ENCODE measurements around the gene PSENEN.

PSENEN gene

GRCh38 chr19:35745328-35746086 lies at the start of gene PSENEN, which contains the start of gene U2AF1L4:
TSS of gene PSENEN (plus strand) at chr19:35745651. CDS start at chr19:35745931, 280 bp downstream.
TSS of gene U2AF1L4 (minus strand) at chr19:35745418. CDS start at chr19:35745391, 27 bp downstream.
- peaks cover 27 to 30% of the 10 kb centered on the region in 2 donors for H3K4me1 ChIP-seq (ENCODE audit: control insufficient read depth in 2 of 2, insufficient read depth in 2 of 2, low read length in 2 of 2)

DNA sequence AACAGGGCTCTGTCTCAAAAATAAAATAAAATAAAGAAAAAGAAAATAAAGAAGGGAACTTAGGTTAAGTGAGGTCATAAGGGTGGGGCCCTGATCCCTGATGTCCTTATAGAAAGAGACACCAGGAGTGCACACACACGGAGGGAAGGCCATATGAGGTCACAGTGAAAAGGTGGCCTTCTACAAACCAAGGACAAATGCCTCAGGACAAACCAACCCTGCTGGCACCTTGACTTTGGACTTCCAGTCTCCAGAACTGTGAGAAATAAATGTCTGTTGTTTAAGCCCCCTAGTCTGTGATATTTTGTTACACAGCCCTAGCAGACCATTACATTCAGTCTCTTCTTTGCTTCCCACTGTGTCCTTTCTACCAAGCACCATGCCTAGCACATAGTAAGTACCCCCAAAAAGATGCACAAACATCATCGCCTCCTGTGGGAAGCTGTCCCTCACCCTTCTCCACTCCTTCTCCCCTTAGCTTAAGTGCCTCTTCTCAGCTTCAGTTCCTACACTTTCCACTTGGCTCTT lies 49.5 kb upstream of the PSENEN start:
- Histone ChIP-seq H3K9ac (ENCODE audit: low read depth in 1 of 2, low read length in 2 of 2) (no peak overlapping the region), H3K36me3 (ENCODE audit: control insufficient read depth in 2 of 2, insufficient read depth in 2 of 2, low read length in 2 of 2) (no peaks in the 10 kb centered on the region), H3K4me3 (ENCODE audit: low read length in 2 of 2) (no peak overlapping the region), H3K4me1 (ENCODE audit: control insufficient read depth in 2 of 2, insufficient read depth in 2 of 2, low read length in 2 of 2) (no peaks in the 10 kb centered on the region), H3K27me3 (ENCODE audit: control insufficient read depth in 2 of 2, insufficient read depth in 2 of 2, low read length in 2 of 2) (no peaks in the 10 kb centered on the region), H3K27ac (ENCODE audit: low read depth in 2 of 2, low read length in 2 of 2) (no peak overlapping the region), H3K9me3 (ENCODE audit: control insufficient read depth in 2 of 2, low read length in 2 of 2) (no peaks in the 10 kb centered on the region)

More at GRCh38 chr19:35745328-35746086, at the start of gene PSENEN, which contains the start of gene U2AF1L4:
- H3K27ac ChIP-seq (ENCODE audit: low read depth in 2 of 2, low read length in 2 of 2), result peak within 1 kb of the TSS; percentile 99 to 100
- peaks cover 3 to 4% of the 10 kb centered on the region in 2 donors for H3K36me3 ChIP-seq (ENCODE audit: control insufficient read depth in 2 of 2, insufficient read depth in 2 of 2, low read length in 2 of 2)
- H3K4me3 ChIP-seq (ENCODE audit: low read length in 2 of 2), result peak within 1 kb of the TSS; percentile 90 to 96
- H3K9me3 ChIP-seq (ENCODE audit: control insufficient read depth in 2 of 2, low read length in 2 of 2), result no peaks in the 10 kb centered on the region
- peak within 1 kb of the TSS; percentile 80 to 94 for H3K9ac ChIP-seq (ENCODE audit: low read depth in 1 of 2, low read length in 2 of 2)
- no peaks in the 10 kb centered on the region for H3K27me3 ChIP-seq (ENCODE audit: control insufficient read depth in 2 of 2, insufficient read depth in 2 of 2, low read length in 2 of 2)

DNA sequence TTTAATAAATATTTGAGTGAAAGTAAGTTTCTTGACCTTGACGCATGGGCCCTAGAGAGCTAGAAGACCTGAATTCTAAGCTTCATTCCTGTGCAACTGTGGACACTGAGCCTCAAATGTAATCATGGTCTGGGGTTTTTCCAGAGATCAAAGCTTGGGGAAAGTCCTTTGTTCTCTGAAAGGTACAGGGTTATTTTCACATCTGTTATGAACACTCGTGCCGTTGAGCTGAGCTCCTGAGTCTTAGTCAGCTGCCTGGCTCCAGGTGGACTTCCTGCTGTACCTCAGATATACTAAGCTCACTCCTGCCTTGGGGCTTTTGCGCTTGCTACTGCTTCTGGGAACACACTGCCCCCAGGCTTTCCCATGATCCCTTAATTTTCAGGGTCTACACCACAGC lies 48.6 kb upstream of the PSENEN start:
- Histone ChIP-seq H3K27me3 (ENCODE audit: control insufficient read depth in 2 of 2, insufficient read depth in 2 of 2, low read length in 2 of 2) (no peaks in the 10 kb centered on the region), H3K9me3 (ENCODE audit: control insufficient read depth in 2 of 2, low read length in 2 of 2) (no peaks in the 10 kb centered on the region), H3K9ac (ENCODE audit: low read depth in 1 of 2, low read length in 2 of 2) (no peak overlapping the region), H3K36me3 (ENCODE audit: control insufficient read depth in 2 of 2, insufficient read depth in 2 of 2, low read length in 2 of 2) (no peaks in the 10 kb centered on the region), H3K4me1 (ENCODE audit: control insufficient read depth in 2 of 2, insufficient read depth in 2 of 2, low read length in 2 of 2) (no peaks in the 10 kb centered on the region), H3K27ac (ENCODE audit: low read depth in 2 of 2, low read length in 2 of 2) (no peak overlapping the region), H3K4me3 (ENCODE audit: low read length in 2 of 2) (no peak overlapping the region)

DNA sequence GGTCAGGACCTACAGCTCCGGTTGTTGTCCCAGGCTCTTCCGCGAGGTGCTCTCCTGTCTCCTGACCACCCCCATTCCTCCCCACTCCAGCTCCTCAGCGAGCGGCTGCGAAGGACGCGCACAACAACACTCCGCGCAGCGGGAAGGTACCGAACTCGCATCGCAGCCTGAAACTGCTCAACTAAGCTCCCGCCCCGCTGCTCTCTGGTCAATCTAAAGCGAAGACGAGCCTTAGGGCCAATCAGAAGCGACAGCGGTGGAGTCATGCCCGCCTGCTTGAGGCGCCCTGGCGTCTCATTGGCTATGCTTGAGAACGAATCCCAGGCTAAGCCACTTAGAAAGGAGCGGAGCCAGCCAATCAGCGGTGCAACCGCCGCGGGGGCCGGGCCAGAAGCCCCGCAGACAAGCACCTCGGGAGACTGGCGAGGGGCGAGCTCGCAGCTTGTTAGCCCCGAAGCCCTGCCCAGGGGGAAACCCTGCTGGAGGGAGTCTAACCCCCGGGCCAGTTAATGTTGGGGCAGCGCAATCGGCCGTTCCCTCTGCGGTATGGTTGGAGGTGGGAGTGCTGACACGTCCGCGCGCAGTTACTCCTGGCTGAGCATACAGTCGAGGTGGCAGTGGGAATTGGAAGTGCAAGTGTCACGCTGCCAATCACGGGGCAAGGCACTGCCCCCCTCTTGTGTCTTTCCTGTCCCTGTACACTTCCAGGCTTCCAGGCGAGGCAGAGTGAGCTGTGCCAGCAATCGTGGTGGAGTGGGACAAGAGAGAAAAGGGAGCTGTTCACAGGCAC lies 43.0 kb upstream of the PSENEN start:
- Histone ChIP-seq H3K4me1 (ENCODE audit: control insufficient read depth in 2 of 2, insufficient read depth in 2 of 2, low read length in 2 of 2) (peaks cover 4 to 5% of the 10 kb centered on the region in 2 donors), H3K36me3 (ENCODE audit: control insufficient read depth in 2 of 2, insufficient read depth in 2 of 2, low read length in 2 of 2) (no peaks in the 10 kb centered on the region), H3K27me3 (ENCODE audit: control insufficient read depth in 2 of 2, insufficient read depth in 2 of 2, low read length in 2 of 2) (peaks cover 0 to 2% of the 10 kb centered on the region in 2 donors), H3K4me3 (ENCODE audit: low read length in 2 of 2) (peak overlapping the region; percentile 81 to 86), H3K27ac (ENCODE audit: low read depth in 2 of 2, low read length in 2 of 2) (peak overlapping the region in 1 of 2 donors; percentile 43), H3K9ac (ENCODE audit: low read depth in 1 of 2, low read length in 2 of 2) (peak overlapping the region; percentile 69 to 72), H3K9me3 (ENCODE audit: control insufficient read depth in 2 of 2, low read length in 2 of 2) (no peaks in the 10 kb centered on the region)

DNA sequence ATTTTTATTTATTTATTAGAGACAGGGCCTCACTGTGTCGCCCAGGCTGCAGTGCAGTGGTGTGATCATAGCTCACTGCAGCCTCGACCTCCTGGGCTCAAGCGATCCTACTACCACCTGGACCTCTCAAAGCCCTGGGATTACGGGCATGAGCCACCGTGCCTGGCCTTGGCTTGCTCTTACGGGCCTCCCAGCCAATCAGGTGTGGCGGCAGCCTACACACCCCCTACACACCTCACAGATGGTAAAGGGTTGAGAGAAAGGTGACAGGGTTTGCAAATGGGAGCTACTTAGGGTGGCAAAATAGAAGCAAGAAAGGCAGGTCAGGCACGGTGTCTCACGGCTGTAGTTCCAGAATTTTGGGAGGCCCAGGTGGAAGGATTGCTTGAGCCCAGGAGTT lies 42.1 kb upstream of the PSENEN start:
- H3K4me3 ChIP-seq (ENCODE audit: low read length in 2 of 2), result no peak overlapping the region
- no peak overlapping the region for H3K9ac ChIP-seq (ENCODE audit: low read depth in 1 of 2, low read length in 2 of 2)

GRCh38 chr19:35704218-35704617 lies 41.2 kb upstream of the PSENEN start, which contains the start of gene ZBTB32:
TSS of gene ZBTB32 (plus strand) at chr19:35704558. CDS start at chr19:35714627, 10,069 bp downstream.
- Histone ChIP-seq H3K4me3 (ENCODE audit: low read length in 2 of 2) (no peak within 1 kb of the TSS), H3K27me3 (ENCODE audit: control insufficient read depth in 2 of 2, insufficient read depth in 2 of 2, low read length in 2 of 2) (peaks cover 0 to 2% of the 10 kb centered on the region in 2 donors), H3K36me3 (ENCODE audit: control insufficient read depth in 2 of 2, insufficient read depth in 2 of 2, low read length in 2 of 2) (no peaks in the 10 kb centered on the region), H3K4me1 (ENCODE audit: control insufficient read depth in 2 of 2, insufficient read depth in 2 of 2, low read length in 2 of 2) (peaks cover 4 to 5% of the 10 kb centered on the region in 2 donors), H3K27ac (ENCODE audit: low read depth in 2 of 2, low read length in 2 of 2) (no peak within 1 kb of the TSS), H3K9ac (ENCODE audit: low read depth in 1 of 2, low read length in 2 of 2) (no peak within 1 kb of the TSS), H3K9me3 (ENCODE audit: control insufficient read depth in 2 of 2, low read length in 2 of 2) (no peaks in the 10 kb centered on the region)

More for the DNA sequence above, 42.1 kb upstream of the PSENEN start:
- peaks cover 0 to 2% of the 10 kb centered on the region in 2 donors for H3K27me3 ChIP-seq (ENCODE audit: control insufficient read depth in 2 of 2, insufficient read depth in 2 of 2, low read length in 2 of 2)
- no peaks in the 10 kb centered on the region for H3K36me3 ChIP-seq (ENCODE audit: control insufficient read depth in 2 of 2, insufficient read depth in 2 of 2, low read length in 2 of 2)
- H3K9me3 ChIP-seq (ENCODE audit: control insufficient read depth in 2 of 2, low read length in 2 of 2), result no peaks in the 10 kb centered on the region
- H3K4me1 ChIP-seq (ENCODE audit: control insufficient read depth in 2 of 2, insufficient read depth in 2 of 2, low read length in 2 of 2), result peaks cover 4 to 5% of the 10 kb centered on the region in 2 donors
- no peak overlapping the region for H3K27ac ChIP-seq (ENCODE audit: low read depth in 2 of 2, low read length in 2 of 2)

GRCh38 chr19:35708391-35708790 lies 37.1 kb upstream of the PSENEN start:
- Histone ChIP-seq H3K36me3 (ENCODE audit: control insufficient read depth in 2 of 2, insufficient read depth in 2 of 2, low read length in 2 of 2) (no peaks in the 10 kb centered on the region), H3K9ac (ENCODE audit: low read depth in 1 of 2, low read length in 2 of 2) (no peak overlapping the region), H3K27ac (ENCODE audit: low read depth in 2 of 2, low read length in 2 of 2) (no peak overlapping the region), H3K4me1 (ENCODE audit: control insufficient read depth in 2 of 2, insufficient read depth in 2 of 2, low read length in 2 of 2) (no peaks in the 10 kb centered on the region), H3K4me3 (ENCODE audit: low read length in 2 of 2) (no peak overlapping the region), H3K27me3 (ENCODE audit: control insufficient read depth in 2 of 2, insufficient read depth in 2 of 2, low read length in 2 of 2) (peaks cover 0 to 2% of the 10 kb centered on the region in 2 donors), H3K9me3 (ENCODE audit: control insufficient read depth in 2 of 2, low read length in 2 of 2) (no peaks in the 10 kb centered on the region)

- no peaks in the 10 kb centered on the region for H3K27me3 ChIP-seq (ENCODE audit: control insufficient read depth in 2 of 2, insufficient read depth in 2 of 2, low read length in 2 of 2)
- H3K9ac ChIP-seq (ENCODE audit: low read depth in 1 of 2, low read length in 2 of 2), result no peak overlapping the region
- peak overlapping the region in 1 of 2 donors; percentile 24 for H3K27ac ChIP-seq (ENCODE audit: low read depth in 2 of 2, low read length in 2 of 2)
- H3K36me3 ChIP-seq (ENCODE audit: control insufficient read depth in 2 of 2, insufficient read depth in 2 of 2, low read length in 2 of 2), result no peaks in the 10 kb centered on the region
- H3K4me3 ChIP-seq (ENCODE audit: low read length in 2 of 2), result no peak overlapping the region
- H3K4me1 ChIP-seq (ENCODE audit: control insufficient read depth in 2 of 2, insufficient read depth in 2 of 2, low read length in 2 of 2), result peaks cover 9 to 12% of the 10 kb centered on the region in 2 donors
- H3K9me3 ChIP-seq (ENCODE audit: control insufficient read depth in 2 of 2, low read length in 2 of 2), result no peaks in the 10 kb centered on the region
These were observed 34.4 kb upstream of the PSENEN start for GRCh38 chr19:35710784-35711723.

All from mucosa of rectum (tissue), 2 donors.